Endothelial cell of umbilical vein (primary cell): ENCODE measurements around the gene TMPRSS13. TPM values are rescaled to one million over a fixed set of nuclear protein-coding genes. Genes with fewer than 3 reads are reported as not detected.

Source experiments
- BruUV-seq: library from RNA; stranded (reverse); fragments of 400-500 nt; replicated peaks from 2 replicates; lab custom pipeline; 2021; lab: Mats Ljungman, UMichigan
- CTCF ChIA-PET: fragments of 300-600, 350-600 bp; sonication (Branson Sonifier 250); formaldehyde crosslinking; loops from one replicate; lab custom pipeline; 2021; ENCODE audit warnings: antibody characterized with exemption, inconsistent platforms; lab: Charles Lee
- POLR2A ChIA-PET: fragments of 300-600, 350-600 bp; sonication (Branson Sonifier 250); formaldehyde crosslinking; loops from one replicate; lab custom pipeline; 2021; ENCODE audit warnings: antibody characterized with exemption, inconsistent platforms; lab: Charles Lee
- DNase-seq: peaks from one replicate; pipeline ENCODE4 v3.0.0-alpha.2; 2011; ENCODE audit warnings: low read depth, low spot score
- FAIRE-seq: peaks from 2 replicates; lab custom pipeline; 2011; peaks lifted over from hg19 to GRCh38; lab: Jason Lieb, UNC
- H2AFZ ChIP-seq: 2 replicates; pipeline ENCODE4 v1.6.0; 2012; ENCODE audit warnings: low read depth, low read length, control low read depth, inconsistent platforms
- H3K27ac ChIP-seq: 2 replicates; pipeline ENCODE4 v1.5.1; 2011; ENCODE audit warnings: low read depth, mild to moderate bottlenecking, control low read depth, low read length, moderate library complexity; ENCODE audit not compliant: insufficient read depth
- H3K27me3 ChIP-seq, 2 experiments: 2 replicates each; pipeline versions ENCODE4 v1.6.0 to v1.6.1; 2011; ENCODE audit warnings: low read length in 2 of 2, mixed read lengths in 1 of 2; ENCODE audit not compliant: control insufficient read depth in 2 of 2, insufficient read depth in 2 of 2
- H3K36me3 ChIP-seq, 2 experiments: 2 replicates in 1 of 2; 3 replicates in 1 of 2; pipeline ENCODE4 v1.5.1; 2011; ENCODE audit warnings: low read length in 2 of 2, mild to moderate bottlenecking in 1 of 2, moderate library complexity in 1 of 2; ENCODE audit not compliant: control insufficient read depth in 2 of 2, insufficient read depth in 2 of 2; ENCODE audit errors: extremely low read depth in 1 of 2
- H3K4me1 ChIP-seq: 3 replicates; pipeline ENCODE4 v1.5.1; 2011; ENCODE audit warnings: mild to moderate bottlenecking, low read length; ENCODE audit not compliant: control insufficient read depth, insufficient read depth; ENCODE audit errors: extremely low read depth
- H3K4me2 ChIP-seq: 2 replicates; pipeline ENCODE4 v1.6.1; 2011; ENCODE audit warnings: low read length, control low read depth, mixed read lengths; ENCODE audit not compliant: insufficient read depth
- H3K4me3 ChIP-seq, 3 experiments: fragments of 200-600 bp in 1 of 3; sonication (generic), shearing (Covaris generic) in 1 of 3; replicated peaks in 1 of 3; 2 replicates each; pipeline ENCODE4 v1.5.1; 2011 to 2016; ENCODE audit warnings: control low read depth in 3 of 3, low read length in 3 of 3, mild to moderate bottlenecking in 2 of 3, inconsistent platforms in 1 of 3, low read depth in 1 of 3, moderate library complexity in 1 of 3; ENCODE audit not compliant: insufficient read depth in 1 of 3
- H3K79me2 ChIP-seq: 2 replicates; pipeline ENCODE4 v1.6.0; 2012; ENCODE audit warnings: low read length, inconsistent platforms; ENCODE audit not compliant: control insufficient read depth, insufficient read depth
- H3K9ac ChIP-seq: replicated peaks from 2 replicates; pipeline ENCODE3; 2011; ENCODE audit warnings: low read length, control low read depth; ENCODE audit not compliant: insufficient read depth; ENCODE audit errors: extremely low read depth
- H3K9me1 ChIP-seq: replicated peaks from 3 replicates; pipeline ENCODE4 v1.6.0; 2011; ENCODE audit warnings: mild to moderate bottlenecking, low read length; ENCODE audit not compliant: control insufficient read depth, insufficient read depth; ENCODE audit errors: extremely low read depth
- H3K9me3 ChIP-seq: replicated peaks from 2 replicates; pipeline ENCODE4 v1.5.1; 2012; ENCODE audit warnings: low read length, inconsistent platforms; ENCODE audit not compliant: control insufficient read depth, insufficient read depth
- H4K20me1 ChIP-seq: replicated peaks from 2 replicates; pipeline ENCODE3; 2011; ENCODE audit warnings: mild to moderate bottlenecking, low read length; ENCODE audit not compliant: control insufficient read depth, insufficient read depth; ENCODE audit errors: extremely low read depth
- EZH2 ChIP-seq: IDR thresholded peaks from 2 replicates; pipeline ENCODE4 v1.6.1; 2012; ENCODE audit warnings: borderline replicate concordance, low read depth, mild to moderate bottlenecking, moderate library complexity, low read length, inconsistent platforms; ENCODE audit not compliant: severe bottlenecking
- FOS ChIP-seq: IDR thresholded peaks from 2 replicates; pipeline ENCODE4 v1.6.1; 2011; ENCODE audit warnings: mild to moderate bottlenecking, low read length, moderate library complexity, borderline replicate concordance; ENCODE audit not compliant: insufficient read depth
- GATA2 ChIP-seq: IDR thresholded peaks from 2 replicates; pipeline ENCODE4 v1.7.0; 2011; ENCODE audit warnings: low read depth, mild to moderate bottlenecking, moderate library complexity, mixed read lengths, low read length; ENCODE audit not compliant: insufficient read length, insufficient read depth
- JUN ChIP-seq: IDR thresholded peaks from 2 replicates; pipeline ENCODE4 v1.6.1; 2011; ENCODE audit warnings: borderline replicate concordance, low read depth; ENCODE audit not compliant: insufficient read length, insufficient read depth
- MYC ChIP-seq: IDR thresholded peaks from one replicate; pipeline ENCODE4 v1.6.1; 2011; ENCODE audit warnings: mild to moderate bottlenecking, low read depth, low read length
- POLR2A ChIP-seq: IDR thresholded peaks from 2 replicates; pipeline ENCODE4 v1.6.1; 2012; ENCODE audit warnings: low read depth, mild to moderate bottlenecking, control low read depth, low read length
- POLR2AphosphoS5 ChIP-seq: IDR thresholded peaks from 2 replicates; pipeline ENCODE4 v1.6.1; 2012; ENCODE audit warnings: low read depth, mild to moderate bottlenecking, control low read depth, low read length, moderate library complexity; ENCODE audit not compliant: insufficient read depth
- dilution Hi-C: fragments of 300-500 bp; cut with MboI; formaldehyde crosslinking; loops from one replicate; pipeline ENCODE4 v1.15.0; 2019; ENCODE audit warnings: low sequenced_read_pairs; ENCODE audit not compliant: extremely low pct_ligation_motif_present
- intact Hi-C: fragments of 100-400 bp; cut with micrococcal nuclease; formaldehyde crosslinking; loops from one replicate; pipeline ENCODE4 v1.10.0; 2022
- polyA plus RNA-seq, 4 experiments: library from polyadenylated mRNA; depleted of rRNA in 3 of 4; stranded (reverse) in 3 of 4; unstranded in 1 of 4; fragments of >200 nt; gene quantifications; 2 replicates each; pipeline versions ENCODE4 v1.2.1 to v1.2.3, GENCODE V29; 2011 to 2012; ENCODE audit warnings: missing spikeins in 1 of 4
- total RNA-seq: library from RNA; stranded (reverse); gene quantifications from 2 replicates; pipeline ENCODE4 v1.2.3, GENCODE V29; 2021
- TF ChIP-seq, protein P1 (sequence below), 2 donors: IDR thresholded peaks; 1 replicate in 1 of 2; 2 replicates in 1 of 2; pipeline ENCODE4 v1.5.1; 2011; ENCODE audit warnings: low read length in 2 of 2, mild to moderate bottlenecking in 2 of 2, moderate library complexity in 2 of 2, control low read depth in 1 of 2, inconsistent platforms in 1 of 2, low read depth in 1 of 2; ENCODE audit not compliant: insufficient read depth in 1 of 2; ENCODE audit errors: extremely low read depth in 1 of 2
- TF ChIP-seq, protein P2 (sequence below): IDR thresholded peaks from 2 replicates; pipeline ENCODE4 v1.6.1; 2011; ENCODE audit not compliant: insufficient read depth, insufficient read length

Gene TMPRSS13
- total and polyA plus RNA-seq, 2 donors (not counting 3 experiments of a cell fraction or from before 2014, with no cell fraction given) = 0.22 to 0.46 TPM

DNA sequence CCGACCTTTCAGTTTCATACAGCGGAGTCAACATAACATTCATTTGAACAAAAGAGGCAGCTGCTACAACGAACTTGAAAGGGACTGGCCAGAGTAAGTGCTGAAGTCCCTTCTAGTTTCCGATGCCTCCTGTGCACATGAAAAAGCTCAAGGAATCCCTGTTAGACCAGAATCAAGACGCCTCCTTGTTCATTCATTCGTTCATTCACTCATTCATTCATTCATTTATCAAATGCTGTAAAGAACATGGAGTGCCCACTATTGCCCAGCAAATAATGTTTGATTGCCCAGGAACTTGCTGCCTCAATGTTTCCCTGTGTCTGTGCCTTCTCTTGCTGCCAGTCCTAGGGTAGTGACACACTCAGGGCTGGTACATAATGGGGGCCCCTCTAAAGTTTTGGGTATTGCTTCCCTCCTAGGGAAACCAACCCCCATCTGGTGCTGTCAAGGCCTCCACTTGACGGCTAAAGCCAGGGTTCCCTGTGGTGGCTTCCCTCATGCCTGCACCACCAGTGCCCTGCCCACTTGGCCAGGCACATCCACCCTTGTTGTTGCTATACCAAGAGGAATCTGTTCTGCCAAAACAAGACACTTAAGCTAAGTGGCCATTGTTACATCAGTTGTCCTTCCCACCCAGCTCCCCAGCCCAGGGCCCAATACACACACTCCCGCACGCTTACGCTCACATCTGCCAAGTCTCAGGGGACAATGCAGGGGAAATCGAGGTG, 3.8 kb downstream of the TMPRSS13 start:
- Histone ChIP-seq H3K4me2 (no peak overlapping the region), H3K4me1 (no peaks in the 10 kb centered on the region), H3K9me1 (no peaks in the 10 kb centered on the region), H3K27me3 (peaks cover 2 to 8% of the 10 kb centered on the region in 2 experiments), H3K4me3 (no peak overlapping the region), H3K9me3 (no peaks in the 10 kb centered on the region), H3K36me3 (no peaks in the 10 kb centered on the region), H3K9ac (no peak overlapping the region), H2AFZ (no peak overlapping the region), H4K20me1 (no peaks in the 10 kb centered on the region), H3K79me2 (no peaks in the 10 kb centered on the region), H3K27ac (no peak overlapping the region)
- DNase-seq (no peak), FAIRE-seq (no peak)
- no TSS peak for BruUV-seq
- dilution Hi-C loops (no loop called here), intact Hi-C loops (no loop called here)
- TF ChIP-seq JUN (no peak), GATA2 (no peak), POLR2A (no peak), POLR2AphosphoS5 (no peak), EZH2 (no peak), FOS (no peak), MYC (no peak)
- TF ChIP-seq, protein P1, sequence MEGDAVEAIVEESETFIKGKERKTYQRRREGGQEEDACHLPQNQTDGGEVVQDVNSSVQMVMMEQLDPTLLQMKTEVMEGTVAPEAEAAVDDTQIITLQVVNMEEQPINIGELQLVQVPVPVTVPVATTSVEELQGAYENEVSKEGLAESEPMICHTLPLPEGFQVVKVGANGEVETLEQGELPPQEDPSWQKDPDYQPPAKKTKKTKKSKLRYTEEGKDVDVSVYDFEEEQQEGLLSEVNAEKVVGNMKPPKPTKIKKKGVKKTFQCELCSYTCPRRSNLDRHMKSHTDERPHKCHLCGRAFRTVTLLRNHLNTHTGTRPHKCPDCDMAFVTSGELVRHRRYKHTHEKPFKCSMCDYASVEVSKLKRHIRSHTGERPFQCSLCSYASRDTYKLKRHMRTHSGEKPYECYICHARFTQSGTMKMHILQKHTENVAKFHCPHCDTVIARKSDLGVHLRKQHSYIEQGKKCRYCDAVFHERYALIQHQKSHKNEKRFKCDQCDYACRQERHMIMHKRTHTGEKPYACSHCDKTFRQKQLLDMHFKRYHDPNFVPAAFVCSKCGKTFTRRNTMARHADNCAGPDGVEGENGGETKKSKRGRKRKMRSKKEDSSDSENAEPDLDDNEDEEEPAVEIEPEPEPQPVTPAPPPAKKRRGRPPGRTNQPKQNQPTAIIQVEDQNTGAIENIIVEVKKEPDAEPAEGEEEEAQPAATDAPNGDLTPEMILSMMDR (IDR thresholded peaks at IDR 0.05; ENCODE audit: extremely low read depth in 1 of 2, insufficient read depth in 1 of 2, low read depth in 1 of 2, low read length in 2 of 2) = no peak
- TF ChIP-seq, protein P2, sequence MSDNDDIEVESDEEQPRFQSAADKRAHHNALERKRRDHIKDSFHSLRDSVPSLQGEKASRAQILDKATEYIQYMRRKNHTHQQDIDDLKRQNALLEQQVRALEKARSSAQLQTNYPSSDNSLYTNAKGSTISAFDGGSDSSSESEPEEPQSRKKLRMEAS = no peak
- ChIA-PET POLR2A (no interaction called here), CTCF (interaction anchor here (1.0 to 1.7 kb wide), 4 partner anchors 20 to 499 kb away, joined by 3 to 9 read pairs (median 4); no protein-coding TSS in a partner anchor)
